CD8-positive, alpha-beta memory T cell (primary cell): Measurements from ENCODE around the gene TCIRG1. TPM values are rescaled to one million over a fixed set of nuclear protein-coding genes. Genes with fewer than 3 reads are reported as not detected.
A peak's percentile ranks its signal among the peaks of the same experiment; 100 is the strongest.

Experiments
- CTCF ChIA-PET: fragments of 350-600 bp; sonication (Branson Sonifier 250); formaldehyde crosslinking; loops from one replicate; lab custom pipeline; 2021; ENCODE audit warnings: antibody characterized with exemption; lab: Charles Lee
- POLR2A ChIA-PET: fragments of 350-600 bp; sonication (Branson Sonifier 250); formaldehyde crosslinking; loops from one replicate; lab custom pipeline; 2021; ENCODE audit warnings: antibody characterized with exemption; lab: Charles Lee
- DNase-seq, 5 donors: peaks; one replicate each; pipeline versions ENCODE4 v3.0.0 to v3.0.0-alpha.2; 2020 to 2022; ENCODE audit warnings: mixed read lengths in 1 of 5
- H3K27ac ChIP-seq: one replicate; pipeline ENCODE4 v1.7.0; 2013; ENCODE audit warnings: low read depth, mild to moderate bottlenecking, low read length, moderate library complexity
- H3K27me3 ChIP-seq: 2 replicates; pipeline ENCODE4 v1.7.0; 2013; ENCODE audit warnings: low read length, mild to moderate bottlenecking; ENCODE audit not compliant: insufficient read depth, poor library complexity, severe bottlenecking
- H3K36me3 ChIP-seq: 2 replicates; pipeline ENCODE4 v1.7.0; 2013; ENCODE audit warnings: mild to moderate bottlenecking, low read length, moderate library complexity; ENCODE audit not compliant: insufficient read depth
- H3K4me1 ChIP-seq: 2 replicates; pipeline ENCODE4 v1.7.0; 2013; ENCODE audit warnings: mild to moderate bottlenecking, low read length, moderate library complexity; ENCODE audit not compliant: insufficient read depth
- H3K4me3 ChIP-seq: 2 replicates; pipeline ENCODE4 v1.7.0; 2013; ENCODE audit warnings: mild to moderate bottlenecking, low read length
- H3K9me3 ChIP-seq: 2 replicates; pipeline ENCODE4 v1.7.0; 2013; ENCODE audit warnings: mild to moderate bottlenecking, low read length
- H3K27ac Mint-ChIP-seq, 8 donors: one replicate each; pipeline ENCODE4 v1.8.0; 2020 to 2021; ENCODE audit warnings: mixed read lengths in 8 of 8, mild to moderate bottlenecking in 6 of 8, inconsistent platforms in 3 of 8, moderate library complexity in 3 of 8
- H3K27me3 Mint-ChIP-seq, 2 donors: one replicate each; pipeline ENCODE4 v1.8.0; 2020 to 2021; ENCODE audit warnings: mixed read lengths in 2 of 2, mild to moderate bottlenecking in 1 of 2, moderate library complexity in 1 of 2
- H3K36me3 Mint-ChIP-seq, 3 donors: one replicate each; pipeline ENCODE4 v1.8.0; 2020 to 2021; ENCODE audit warnings: mixed read lengths in 3 of 3, inconsistent platforms in 1 of 3, mild to moderate bottlenecking in 1 of 3
- H3K4me1 Mint-ChIP-seq, 3 donors: one replicate each; pipeline ENCODE4 v1.8.0; 2020 to 2021; ENCODE audit warnings: mixed read lengths in 3 of 3, inconsistent platforms in 1 of 3, mild to moderate bottlenecking in 1 of 3
- H3K4me3 Mint-ChIP-seq, 7 donors: one replicate each; pipeline ENCODE4 v1.8.0; 2020 to 2021; ENCODE audit warnings: mixed read lengths in 7 of 7, mild to moderate bottlenecking in 6 of 7, moderate library complexity in 4 of 7, inconsistent platforms in 2 of 7
- H3K9me3 Mint-ChIP-seq, 5 donors: one replicate each; pipeline ENCODE4 v1.8.0; 2020 to 2022; ENCODE audit warnings: mixed read lengths in 5 of 5, mild to moderate bottlenecking in 3 of 5, moderate library complexity in 2 of 5, inconsistent platforms in 1 of 5
- polyA plus RNA-seq: library from polyadenylated mRNA; unstranded; fragments of 300-500 nt; fragmentation: Illumina TruSeq; gene quantifications from one replicate; pipeline ENCODE4 v1.2.3, GENCODE V29; 2021
- total RNA-seq, 2 experiments: library from RNA; stranded (reverse); gene quantifications; one replicate each; pipeline ENCODE4 v1.2.3, GENCODE V29; 2021

TCIRG1 gene
- total and polyA plus RNA-seq, 3 experiments from 2014 or later: 48.1 to 126 (median 108) TPM

- Histone ChIP-seq H3K36me3 (no peaks in the 10 kb centered on the region), H3K27me3 (no peaks in the 10 kb centered on the region), H3K27ac (no peak overlapping the region), H3K4me1 (no peaks in the 10 kb centered on the region), H3K4me3 (no peak overlapping the region), H3K9me3 (no peaks in the 10 kb centered on the region)
- Mint-ChIP-seq H3K27me3 (no peaks in the 10 kb centered on the region), H3K36me3 (peaks cover 0 to 12% (median 2%) of the 10 kb centered on the region in 3 donors), H3K4me1 (peaks cover 18 to 35% (median 20%) of the 10 kb centered on the region in 3 donors), H3K4me3 (no peak overlapping the region), H3K27ac (peak overlapping the region in 1 of 8 donors; percentile 81), H3K9me3 (no peaks in the 10 kb centered on the region)
- POLR2A ChIA-PET: no interaction called here
- no peak for DNase-seq
- CTCF ChIA-PET: no interaction called here
These were observed 42.8 kb upstream of the TCIRG1 start for GRCh38 chr11:67996051-67996450.

GRCh38 chr11:67996622-67997474 is 42.0 kb upstream of the TCIRG1 start:
- no peak overlapping the region for H3K4me3 ChIP-seq
- H3K36me3 Mint-ChIP-seq: peaks cover 0 to 12% (median 2%) of the 10 kb centered on the region in 3 donors
- CTCF ChIA-PET: no interaction called here
- H3K27ac ChIP-seq: no peak overlapping the region
- H3K36me3 ChIP-seq: no peaks in the 10 kb centered on the region
- POLR2A ChIA-PET: no interaction called here
- H3K27ac Mint-ChIP-seq: peak overlapping the region in 3 of 8 donors; percentile 46 to 87 (median 73)
- H3K4me1 Mint-ChIP-seq: peaks cover 18 to 34% (median 20%) of the 10 kb centered on the region in 3 donors
- peak in 2 of 5 donors; percentile 15 to 20 for DNase-seq
- no peak overlapping the region for H3K4me3 Mint-ChIP-seq
- no peaks in the 10 kb centered on the region for H3K27me3 ChIP-seq
- H3K4me1 ChIP-seq: no peaks in the 10 kb centered on the region
- H3K9me3 ChIP-seq: no peaks in the 10 kb centered on the region
- no peaks in the 10 kb centered on the region for H3K9me3 Mint-ChIP-seq
- no peaks in the 10 kb centered on the region for H3K27me3 Mint-ChIP-seq

DNA sequence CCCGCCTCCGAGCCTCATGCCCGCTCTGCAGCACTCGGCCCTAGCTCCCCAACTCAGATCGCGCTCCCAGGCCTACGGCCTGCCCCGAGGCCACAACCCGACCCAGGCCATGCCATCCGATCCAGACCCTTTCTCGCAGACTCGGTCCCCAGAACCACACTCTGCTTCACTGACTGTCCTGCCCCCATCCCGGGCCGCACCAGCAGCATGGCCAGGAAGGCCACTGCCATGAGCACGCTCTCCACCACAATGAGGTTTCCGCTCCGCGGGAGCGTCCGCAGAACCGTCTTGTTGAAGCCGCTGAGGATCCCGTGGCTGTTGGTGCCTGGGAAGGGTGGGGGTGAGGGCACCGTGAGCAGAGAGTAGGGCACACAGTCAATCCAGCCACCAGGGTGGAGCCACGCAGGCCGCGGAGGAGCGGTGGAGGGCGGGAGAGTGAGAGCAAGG is 41.3 kb upstream of the TCIRG1 start:
- no peaks in the 10 kb centered on the region for H3K27me3 ChIP-seq
- H3K4me3 ChIP-seq: no peak overlapping the region
- POLR2A ChIA-PET: no interaction called here
- no peaks in the 10 kb centered on the region for H3K27me3 Mint-ChIP-seq
- H3K36me3 ChIP-seq: no peaks in the 10 kb centered on the region
- peak overlapping the region in 1 of 8 donors; percentile 73 for H3K27ac Mint-ChIP-seq
- H3K4me1 Mint-ChIP-seq: peaks cover 22 to 38% (median 25%) of the 10 kb centered on the region in 3 donors
- peak overlapping the region in 1 of 7 donors; percentile 46 for H3K4me3 Mint-ChIP-seq
- no peak overlapping the region for H3K27ac ChIP-seq
- DNase-seq: no peak
- no peaks in the 10 kb centered on the region for H3K9me3 Mint-ChIP-seq
- H3K4me1 ChIP-seq: no peaks in the 10 kb centered on the region
- CTCF ChIA-PET: no interaction called here
- no peaks in the 10 kb centered on the region for H3K9me3 ChIP-seq
- H3K36me3 Mint-ChIP-seq: peaks cover 0 to 12% (median 2%) of the 10 kb centered on the region in 3 donors

- H3K4me3 ChIP-seq: no peak overlapping the region
- H3K9me3 ChIP-seq: no peaks in the 10 kb centered on the region
- no peak overlapping the region for H3K27ac ChIP-seq
- no peaks in the 10 kb centered on the region for H3K27me3 ChIP-seq
- no peaks in the 10 kb centered on the region for H3K4me1 ChIP-seq
- Mint-ChIP-seq H3K4me1 (peaks cover 27 to 45% (median 31%) of the 10 kb centered on the region in 3 donors), H3K9me3 (no peaks in the 10 kb centered on the region), H3K4me3 (peak overlapping the region; percentile 43 to 85 (median 63)), H3K27ac (peak overlapping the region; percentile 59 to 96 (median 83)), H3K27me3 (no peaks in the 10 kb centered on the region), H3K36me3 (peaks cover 0 to 12% (median 2%) of the 10 kb centered on the region in 3 donors)
- H3K36me3 ChIP-seq: no peaks in the 10 kb centered on the region
- peak in 1 of 5 donors; percentile 50 for DNase-seq
- POLR2A ChIA-PET: no interaction called here
- CTCF ChIA-PET: interaction anchor here (1.1 kb wide), 1 partner anchor 12 kb away, joined by 3 read pairs; no protein-coding TSS in a partner anchor
These were observed 40.4 kb upstream of the TCIRG1 start for GRCh38 chr11:67998150-67999045.

DNA sequence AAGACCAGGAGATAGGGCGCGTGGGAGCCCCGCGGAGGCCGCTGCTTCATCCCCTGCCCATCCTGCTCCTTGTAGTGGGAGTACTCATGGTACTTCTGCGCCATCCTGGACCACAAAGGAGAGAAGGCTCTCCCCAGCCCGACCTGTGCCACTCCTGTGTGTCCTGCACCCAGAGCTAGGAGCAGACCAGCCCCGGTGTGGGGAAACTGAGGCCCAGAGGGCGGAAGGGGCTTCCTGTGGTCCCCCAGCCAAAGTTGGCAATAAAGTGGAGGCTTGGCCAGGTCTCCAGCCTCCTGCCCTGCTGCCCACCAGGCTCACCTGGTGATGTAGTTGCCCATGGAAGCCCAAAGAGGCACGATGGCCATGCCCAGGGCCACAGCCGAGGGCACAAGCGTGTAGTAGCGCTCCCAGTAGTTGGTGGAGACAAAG is 39.6 kb upstream of the TCIRG1 start:
- POLR2A ChIA-PET: no interaction called here
- no peaks in the 10 kb centered on the region for H3K9me3 Mint-ChIP-seq
- DNase-seq: peak in 1 of 5 donors; percentile 41
- no peak overlapping the region for H3K4me3 ChIP-seq
- H3K4me3 Mint-ChIP-seq: no peak overlapping the region
- H3K4me1 ChIP-seq: peaks cover 2% of the 10 kb centered on the region
- H3K36me3 Mint-ChIP-seq: peaks cover 0 to 12% (median 2%) of the 10 kb centered on the region in 3 donors
- no peak overlapping the region for H3K27ac ChIP-seq
- no peaks in the 10 kb centered on the region for H3K27me3 Mint-ChIP-seq
- peaks cover 25 to 43% (median 26%) of the 10 kb centered on the region in 3 donors for H3K4me1 Mint-ChIP-seq
- no peaks in the 10 kb centered on the region for H3K36me3 ChIP-seq
- H3K9me3 ChIP-seq: no peaks in the 10 kb centered on the region
- CTCF ChIA-PET: no interaction called here
- H3K27me3 ChIP-seq: no peaks in the 10 kb centered on the region
- peak overlapping the region in 1 of 8 donors; percentile 96 for H3K27ac Mint-ChIP-seq

DNA sequence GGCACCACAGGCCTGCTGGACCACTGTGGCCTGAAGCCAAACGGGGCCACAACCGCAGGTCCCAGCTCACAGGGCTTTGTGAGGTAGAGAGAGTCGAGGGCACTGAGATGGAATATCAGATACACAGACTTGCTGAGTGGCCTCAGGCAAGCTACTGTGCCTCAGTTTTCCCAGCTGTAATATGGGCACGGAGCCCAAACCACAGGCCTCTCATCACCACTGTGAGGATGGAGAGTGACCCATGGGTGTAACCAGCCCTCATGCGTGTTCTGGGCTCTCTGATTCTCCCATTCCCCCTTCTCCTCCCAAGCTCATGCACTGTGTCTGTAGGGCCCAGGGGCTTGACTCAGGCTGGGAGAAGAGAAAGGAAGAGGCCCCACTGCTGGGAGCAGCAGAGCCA is 39.1 kb upstream of the TCIRG1 start:
- no peak overlapping the region for H3K27ac ChIP-seq
- H3K4me3 Mint-ChIP-seq: no peak overlapping the region
- H3K36me3 ChIP-seq: no peaks in the 10 kb centered on the region
- DNase-seq: peak in 1 of 5 donors; percentile 10
- no peaks in the 10 kb centered on the region for H3K9me3 ChIP-seq
- H3K27me3 Mint-ChIP-seq: no peaks in the 10 kb centered on the region
- ChIA-PET POLR2A (no interaction called here), CTCF (no interaction called here)
- H3K4me1 ChIP-seq: peaks cover 7% of the 10 kb centered on the region
- peak overlapping the region in 1 of 8 donors; percentile 66 for H3K27ac Mint-ChIP-seq
- peaks cover 25 to 46% (median 26%) of the 10 kb centered on the region in 3 donors for H3K4me1 Mint-ChIP-seq
- H3K27me3 ChIP-seq: no peaks in the 10 kb centered on the region
- H3K36me3 Mint-ChIP-seq: peaks cover 0 to 9% (median 2%) of the 10 kb centered on the region in 3 donors
- no peaks in the 10 kb centered on the region for H3K9me3 Mint-ChIP-seq
- H3K4me3 ChIP-seq: no peak overlapping the region

DNA sequence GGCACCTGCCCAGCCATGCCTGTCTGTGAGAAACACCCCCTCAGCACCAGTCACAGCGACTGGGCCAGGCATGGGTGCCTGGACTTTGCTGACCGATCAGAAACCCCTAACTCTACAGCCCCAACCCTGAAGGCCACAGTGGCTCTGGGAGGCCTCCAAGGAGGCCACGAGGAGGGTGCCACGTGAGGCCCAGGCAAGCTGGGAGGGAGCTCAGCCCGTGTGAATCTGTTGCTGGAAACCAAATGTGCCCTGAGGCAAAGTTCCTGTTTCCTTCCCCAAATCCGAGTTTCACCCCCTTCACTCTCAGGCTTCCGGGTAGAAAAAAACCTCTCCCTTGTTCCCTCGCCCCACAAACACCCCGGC is 36.3 kb upstream of the TCIRG1 start:
- H3K27ac Mint-ChIP-seq: peak overlapping the region; percentile 7 to 91 (median 80)
- ChIA-PET CTCF (no interaction called here), POLR2A (interaction anchor here (1.1 to 1.6 kb wide), 2 partner anchors 35 to 36 kb away, joined by 4 to 5 read pairs; partner anchors contain the start of gene TCIRG1)
- Histone ChIP-seq H3K4me1 (peaks cover 9% of the 10 kb centered on the region), H3K4me3 (no peak overlapping the region), H3K27me3 (no peaks in the 10 kb centered on the region), H3K27ac (no peak overlapping the region), H3K36me3 (no peaks in the 10 kb centered on the region), H3K9me3 (no peaks in the 10 kb centered on the region)
- H3K4me1 Mint-ChIP-seq: peaks cover 26 to 40% (median 28%) of the 10 kb centered on the region in 3 donors
- no peak for DNase-seq
- H3K27me3 Mint-ChIP-seq: no peaks in the 10 kb centered on the region
- H3K36me3 Mint-ChIP-seq: no peaks in the 10 kb centered on the region
- peak overlapping the region; percentile 71 to 87 (median 80) for H3K4me3 Mint-ChIP-seq
- H3K9me3 Mint-ChIP-seq: no peaks in the 10 kb centered on the region
